Chondrocyte (in vitro differentiated cells): ENCODE measurements around the gene NHEJ1. TPM values are rescaled to one million over a fixed set of nuclear protein-coding genes. Genes with fewer than 3 reads are reported as not detected.

ENCODE experiments used
- DNase-seq: peaks from one replicate; pipeline ENCODE4 v3.0.0; 2021; ENCODE audit warnings: mixed read lengths, low spot score
- H3K27ac Mint-ChIP-seq: one replicate; pipeline ENCODE4 v1.8.0; 2021; ENCODE audit warnings: mild to moderate bottlenecking, moderate library complexity, mixed read lengths; ENCODE audit not compliant: unreplicated experiment
- H3K27me3 Mint-ChIP-seq: 2 replicates; pipeline ENCODE4 v1.8.0; 2021; ENCODE audit warnings: low read depth, mixed read lengths
- H3K36me3 Mint-ChIP-seq: 2 replicates; pipeline ENCODE4 v1.8.0; 2021; ENCODE audit warnings: low read depth, mixed read lengths
- H3K4me1 Mint-ChIP-seq: 2 replicates; pipeline ENCODE4 v1.8.0; 2021; ENCODE audit warnings: low read depth, mild to moderate bottlenecking, mixed read lengths
- H3K4me3 Mint-ChIP-seq: one replicate; pipeline ENCODE4 v1.8.0; 2021; ENCODE audit warnings: mild to moderate bottlenecking, moderate library complexity, mixed read lengths; ENCODE audit not compliant: unreplicated experiment
- H3K9me3 Mint-ChIP-seq: 2 replicates; pipeline ENCODE4 v1.8.0; 2021; ENCODE audit warnings: low read depth, mixed read lengths
- CTCF ChIP-seq: fragments of 200-600 bp; sonication (generic); IDR thresholded peaks from 2 replicates; pipeline ENCODE4 v1.5.0; 2021; ENCODE audit warnings: antibody characterized with exemption, mild to moderate bottlenecking, moderate library complexity
- total RNA-seq: library from RNA; stranded (reverse); gene quantifications from 3 replicates; pipeline ENCODE4 v1.2.1, GENCODE V29; 2021

The NHEJ1 gene
- total RNA-seq, 1 donor from 2014 or later, result 13.3 TPM

GRCh38 chr2:219175928-219176817 lies 15.6 kb upstream of the NHEJ1 start:
- H3K27me3 Mint-ChIP-seq, result no peaks in the 10 kb centered on the region
- peak overlapping the region; percentile 79 for H3K27ac Mint-ChIP-seq
- DNase-seq, result no peak
- H3K36me3 Mint-ChIP-seq, result peaks cover 15% of the 10 kb centered on the region
- peak overlapping the region; percentile 96 for H3K4me3 Mint-ChIP-seq
- peaks cover 41% of the 10 kb centered on the region for H3K4me1 Mint-ChIP-seq
- no peaks in the 10 kb centered on the region for H3K9me3 Mint-ChIP-seq
- peak; percentile 63 for TF ChIP-seq CTCF

- Mint-ChIP-seq H3K4me1 (peaks cover 43% of the 10 kb centered on the region), H3K9me3 (no peaks in the 10 kb centered on the region), H3K4me3 (peak overlapping the region; percentile 96), H3K36me3 (peaks cover 8% of the 10 kb centered on the region), H3K27ac (peak overlapping the region; percentile 79), H3K27me3 (no peaks in the 10 kb centered on the region)
- DNase-seq, result no peak
- no peak for TF ChIP-seq CTCF
Measured at GRCh38 chr2:219175486-219175885, 14.9 kb upstream of the NHEJ1 start.

GRCh38 chr2:219174801-219175200 lies 14.2 kb upstream of the NHEJ1 start:
- no peak for DNase-seq
- Mint-ChIP-seq H3K4me3 (peak overlapping the region; percentile 7), H3K36me3 (peaks cover 8% of the 10 kb centered on the region), H3K4me1 (peaks cover 42% of the 10 kb centered on the region), H3K27ac (no peak overlapping the region), H3K9me3 (no peaks in the 10 kb centered on the region), H3K27me3 (no peaks in the 10 kb centered on the region)
- no peak for TF ChIP-seq CTCF

GRCh38 chr2:219174146-219174545 lies 13.5 kb upstream of the NHEJ1 start:
- Mint-ChIP-seq H3K27ac (no peak overlapping the region), H3K36me3 (peaks cover 8% of the 10 kb centered on the region), H3K4me3 (peak overlapping the region; percentile 7), H3K4me1 (peaks cover 38% of the 10 kb centered on the region), H3K9me3 (no peaks in the 10 kb centered on the region), H3K27me3 (no peaks in the 10 kb centered on the region)
- no peak for TF ChIP-seq CTCF
- no peak for DNase-seq

GRCh38 chr2:219173176-219173575 lies 12.6 kb upstream of the NHEJ1 start:
- Mint-ChIP-seq H3K4me3 (no peak overlapping the region), H3K27ac (no peak overlapping the region), H3K36me3 (peaks cover 8% of the 10 kb centered on the region), H3K4me1 (peaks cover 33% of the 10 kb centered on the region), H3K9me3 (no peaks in the 10 kb centered on the region), H3K27me3 (no peaks in the 10 kb centered on the region)
- no peak for TF ChIP-seq CTCF
- no peak for DNase-seq
